Measurements from ENCODE around the gene TMEM92. TPM values are rescaled to one million over a fixed set of nuclear protein-coding genes. Genes with fewer than 3 reads are reported as not detected.

The TMEM92 gene
- total and polyA plus RNA-seq, 10 of the 15 experiments (the other 5 are each of a cell fraction or from before 2014, with no cell fraction given): 0.11 to 1.2 (median 0.32) TPM

DNA sequence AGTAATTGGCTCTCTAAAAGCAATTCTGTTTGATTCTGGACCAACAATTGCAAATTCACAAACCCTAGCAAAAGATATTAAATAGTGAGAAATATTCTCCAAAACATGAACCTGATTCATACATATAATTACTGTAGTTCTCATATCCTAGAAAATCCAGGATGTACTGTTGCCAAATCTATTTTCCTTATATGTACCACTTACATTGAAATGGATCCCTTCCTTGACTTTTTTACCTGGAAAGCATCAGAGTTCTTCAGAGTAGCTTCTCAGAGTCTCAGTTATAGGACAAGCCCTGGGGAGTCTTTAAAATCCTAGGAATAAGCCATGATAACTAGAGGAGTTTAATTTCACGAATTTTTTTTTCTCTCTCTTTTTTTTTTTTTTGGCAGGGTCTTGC, 16.7 kb downstream of the TMEM92 start:
- peaks cover 14% of the 10 kb centered on the region for H3K4me1 ChIP-seq (ENCODE audit: control insufficient read depth, insufficient read depth, low read length)
- no peak overlapping the region for H2AFZ ChIP-seq (ENCODE audit: control insufficient read depth, low read depth, low read length)
- no peak overlapping the region for H3K27ac ChIP-seq (ENCODE audit: control insufficient read depth, insufficient read depth)
- no peak for ATAC-seq
- CTCF ChIA-PET: interaction anchor here (3.5 to 16.9 kb wide), 4 partner anchors 17 to 121 kb away, joined by 16 to 298 read pairs (median 201); partner anchors contain the start of genes COL1A1 and TMEM92
- 43% methylated on average over 1 of the region's 1 CpG for WGBS (ENCODE audit: insufficient coverage, insufficient replicate concordance, low lambda C conversion rate, missing lambda C conversion rate)
- no peak for DNase-seq (ENCODE audit: low read depth, low spot score)
- H3K79me2 ChIP-seq (ENCODE audit: control insufficient read depth, insufficient read depth, low read length): no peaks in the 10 kb centered on the region
- H4K20me1 ChIP-seq (ENCODE audit: control insufficient read depth, insufficient read depth): no peaks in the 10 kb centered on the region
- no peaks in the 10 kb centered on the region for H3K27me3 ChIP-seq (replicated peaks in 1 of 2; ENCODE audit: control insufficient read depth in 2 of 2, insufficient read depth in 2 of 2, low read length in 1 of 2)
- in situ Hi-C loops (cut with MboI) (loop anchor here (10.0 kb wide), 1 partner anchor 96 kb away; no protein-coding TSS in a partner anchor), intact Hi-C loops (cut with micrococcal nuclease; ENCODE audit: unreplicated experiment) (no loop called here)
- SMC1A ChIA-PET (ENCODE audit: uncharacterized antibody, unreplicated experiment): interaction anchor here (0.6 to 8.7 kb wide), 10 partner anchors 8 to 122 kb away, joined by 3 to 87 read pairs (median 4); partner anchors contain the start of gene TMEM92
- H3K9me3 ChIP-seq (replicated peaks; ENCODE audit: control insufficient read depth, insufficient read depth, low read length): no peaks in the 10 kb centered on the region
- TF ChIP-seq IKZF2 (IDR thresholded peaks at IDR 0.05): no peak
- TF ChIP-seq WRNIP1 (IDR thresholded peaks at IDR 0.05; ENCODE audit: borderline replicate concordance, low read depth, low read length): no peak
- no peak for TF ChIP-seq NFYB (IDR thresholded peaks at IDR 0.05; ENCODE audit: insufficient read depth, low read depth, low read length)
- TF ChIP-seq JUNB (IDR thresholded peaks at IDR 0.05): no peak
- H3K4me3 ChIP-seq: no peak overlapping the region
- FAIRE-seq: no peak
- no TSS peak for BruUV-seq (replicated peaks)
- H3K9ac ChIP-seq (ENCODE audit: control insufficient read depth, insufficient read depth, low read length): no peak overlapping the region
- POLR2A ChIA-PET: interaction anchor here (1.5 kb wide), 1 partner anchor 19 kb away, joined by 3 read pairs; no protein-coding TSS in a partner anchor
- no peak overlapping the region for H3K4me2 ChIP-seq (ENCODE audit: control insufficient read depth, insufficient read depth)
- RAD21 ChIA-PET (ENCODE audit: unreplicated experiment): interaction anchor here (1.1 to 1.4 kb wide), 3 partner anchors 44 to 91 kb away, joined by 3 read pairs; no protein-coding TSS in a partner anchor
- H3K36me3 ChIP-seq (ENCODE audit: control insufficient read depth in 2 of 2, insufficient read depth in 2 of 2, low read length in 1 of 2): no peaks in the 10 kb centered on the region

- no peaks in the 10 kb centered on the region for H3K79me2 ChIP-seq (ENCODE audit: control insufficient read depth, insufficient read depth, low read length)
- no peak overlapping the region for H3K4me3 ChIP-seq
- no peak overlapping the region for H3K27ac ChIP-seq (ENCODE audit: control insufficient read depth, insufficient read depth)
- WGBS (ENCODE audit: insufficient coverage, insufficient replicate concordance, low lambda C conversion rate, missing lambda C conversion rate): 67% methylated on average over 3 of the region's 3 CpGs
- ChIA-PET RAD21 (ENCODE audit: unreplicated experiment) (interaction anchor here (0.8 to 2.9 kb wide), 7 partner anchors 8 to 187 kb away, joined by 3 to 13 read pairs (median 3); no protein-coding TSS in a partner anchor), CTCF (interaction anchor here (0.6 to 16.9 kb wide), 12 partner anchors 18 to 764 kb away, joined by 3 to 298 read pairs (median 4); partner anchors contain the start of genes COL1A1 and TMEM92), SMC1A (ENCODE audit: uncharacterized antibody, unreplicated experiment) (interaction anchor here (0.6 to 8.7 kb wide), 10 partner anchors 10 to 756 kb away, joined by 3 to 87 read pairs (median 5); partner anchors contain the start of genes COL1A1 and TMEM92), POLR2A (interaction anchor here (0.9 to 1.5 kb wide), 4 partner anchors 9 to 92 kb away, joined by 3 to 5 read pairs (median 3); no protein-coding TSS in a partner anchor)
- intact Hi-C loops (cut with micrococcal nuclease; ENCODE audit: unreplicated experiment): no loop called here
- ATAC-seq (no peak), DNase-seq (ENCODE audit: low read depth, low spot score) (no peak), FAIRE-seq (no peak)
- no peaks in the 10 kb centered on the region for H3K9me3 ChIP-seq (replicated peaks; ENCODE audit: control insufficient read depth, insufficient read depth, low read length)
- TF ChIP-seq ELK1 (IDR thresholded peaks at IDR 0.05; ENCODE audit: low read depth, low read length) (no peak), ZBTB4 (CRISPR knock-in tag; IDR thresholded peaks at IDR 0.05) (no peak), PKNOX1 (IDR thresholded peaks at IDR 0.05) (peak; percentile 67), ASH2L (IDR thresholded peaks at IDR 0.05; ENCODE audit: borderline replicate concordance, low read depth) (no peak)
- in situ Hi-C loops (cut with MboI): loop anchor here (10.0 kb wide), 1 partner anchor 98 kb away; no protein-coding TSS in a partner anchor
- H3K4me1 ChIP-seq (ENCODE audit: control insufficient read depth, insufficient read depth, low read length): peaks cover 14% of the 10 kb centered on the region
- H2AFZ ChIP-seq (ENCODE audit: control insufficient read depth, low read depth, low read length): no peak overlapping the region
- H3K4me2 ChIP-seq (ENCODE audit: control insufficient read depth, insufficient read depth): no peak overlapping the region
- no TSS peak for BruUV-seq (replicated peaks)
- H3K36me3 ChIP-seq (ENCODE audit: control insufficient read depth in 2 of 2, insufficient read depth in 2 of 2, low read length in 1 of 2): no peaks in the 10 kb centered on the region
- no peaks in the 10 kb centered on the region for H3K27me3 ChIP-seq (replicated peaks in 1 of 2; ENCODE audit: control insufficient read depth in 2 of 2, insufficient read depth in 2 of 2, low read length in 1 of 2)
- no peak overlapping the region for H3K9ac ChIP-seq (ENCODE audit: control insufficient read depth, insufficient read depth, low read length)
- no peaks in the 10 kb centered on the region for H4K20me1 ChIP-seq (ENCODE audit: control insufficient read depth, insufficient read depth)
Observed at GRCh38 chr17:50292465-50292864, 18.2 kb downstream of the TMEM92 start.

Data from GM12878 (cell line).